ENCODE data around the gene PAK1IP1.

The PAK1IP1 gene

DNA sequence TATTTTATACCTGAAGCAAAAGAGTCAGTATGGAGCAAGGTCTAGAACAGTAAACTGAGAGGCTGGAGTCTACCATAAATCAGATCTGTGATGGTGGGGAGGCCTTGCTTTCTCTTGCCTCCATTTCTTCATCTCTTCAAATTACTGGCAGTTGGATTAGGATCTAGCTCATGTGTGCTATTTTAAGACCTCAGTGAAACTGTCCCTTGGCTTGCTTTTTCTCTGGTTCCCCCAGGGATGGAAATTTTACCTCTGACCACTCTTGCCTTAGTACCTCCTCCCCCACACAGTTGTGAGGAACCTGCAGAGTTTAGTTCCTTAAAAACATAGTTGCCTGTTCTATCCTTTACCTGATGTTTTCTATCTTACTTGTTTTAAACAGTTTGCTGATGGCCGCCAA, 61.3 kb downstream of the PAK1IP1 start:
- H3K4me1 ChIP-seq (ENCODE audit: control insufficient read depth, insufficient read depth, low read length), result no peaks in the 10 kb centered on the region
- H3K9ac ChIP-seq (ENCODE audit: low read length), result no peak overlapping the region
- no peak overlapping the region for H3K4me3 ChIP-seq (ENCODE audit: low read length)
- H3K36me3 ChIP-seq (ENCODE audit: control insufficient read depth, insufficient read depth, low read length), result peaks cover 10% of the 10 kb centered on the region
- no peak overlapping the region for H3K27ac ChIP-seq (ENCODE audit: low read depth, low read length)
- no peaks in the 10 kb centered on the region for H3K27me3 ChIP-seq (ENCODE audit: control insufficient read depth, insufficient read depth, low read length)
